OCI-LY7 (cell line): Measurements from ENCODE around the gene GPLD1. TPM values are rescaled to one million over a fixed set of nuclear protein-coding genes. Genes with fewer than 3 reads are reported as not detected.

Source experiments
- BruUV-seq: library from RNA; stranded (reverse); fragments of 400-500 nt; replicated peaks from 2 replicates; lab custom pipeline; 2021; lab: Mats Ljungman, UMichigan
- CTCF ChIA-PET: fragments of 300-600 bp; sonication (Branson Sonifier 250); formaldehyde crosslinking; loops from one replicate; lab custom pipeline; 2022; ENCODE audit warnings: antibody characterized with exemption; ENCODE audit not compliant: unreplicated experiment; lab: Charles Lee
- POLR2A ChIA-PET: fragments of 300-600 bp; sonication (Branson Sonifier 250); formaldehyde crosslinking; loops from one replicate; lab custom pipeline; 2022; ENCODE audit warnings: antibody characterized with exemption; lab: Charles Lee
- DNase-seq: peaks from one replicate; pipeline ENCODE4 v3.0.0-alpha.2; 2015; ENCODE audit warnings: low spot score
- H2AFZ ChIP-seq: fragments of 200-600 bp; sonication (generic), shearing (Covaris generic); 2 replicates; pipeline ENCODE4 v1.6.1; 2014; ENCODE audit warnings: mild to moderate bottlenecking, antibody characterized with exemption, low read length, moderate library complexity
- H3K27ac ChIP-seq: fragments of 200-600 bp; sonication (generic); 2 replicates; pipeline ENCODE4 v1.5.1; 2014; ENCODE audit warnings: mixed run types, low read depth, mild to moderate bottlenecking, moderate library complexity, low read length, inconsistent platforms; ENCODE audit not compliant: poor library complexity, severe bottlenecking
- H3K36me3 ChIP-seq: fragments of 200-600 bp; sonication (generic); 2 replicates; pipeline ENCODE4 v1.6.1; 2014; ENCODE audit warnings: mild to moderate bottlenecking, antibody characterized with exemption, low read length, moderate library complexity, mixed read lengths; ENCODE audit not compliant: insufficient read depth
- H3K4me1 ChIP-seq: fragments of 200-600 bp; sonication (generic); 2 replicates; pipeline ENCODE4 v1.5.1; 2014; ENCODE audit warnings: mild to moderate bottlenecking, low read length; ENCODE audit not compliant: insufficient read depth, poor library complexity, severe bottlenecking
- H3K4me2 ChIP-seq: fragments of 200-600 bp; sonication (generic); 2 replicates; pipeline ENCODE4 v1.6.1; 2014; ENCODE audit warnings: mild to moderate bottlenecking, low read length
- H3K4me3 ChIP-seq: fragments of 200-600 bp; sonication (generic); 2 replicates; pipeline ENCODE4 v1.5.1; 2014; ENCODE audit warnings: mild to moderate bottlenecking, low read depth, low read length; ENCODE audit not compliant: poor library complexity, severe bottlenecking
- H3K79me2 ChIP-seq: fragments of 200-600 bp; sonication (generic); 2 replicates; pipeline ENCODE4 v1.6.1; 2016; ENCODE audit warnings: low read depth, mild to moderate bottlenecking, low read length, moderate library complexity, mixed read lengths; ENCODE audit not compliant: insufficient read depth
- H3K9me2 ChIP-seq: fragments of 200-600 bp; sonication (generic); 2 replicates; pipeline ENCODE4 v1.6.1; 2016; ENCODE audit warnings: mild to moderate bottlenecking, low read length, mixed read lengths; ENCODE audit not compliant: insufficient read depth
- H3K9me3 ChIP-seq: fragments of 200-600 bp; sonication (generic); 2 replicates; pipeline ENCODE4 v1.6.1; 2014; ENCODE audit warnings: mild to moderate bottlenecking, mixed run types, low read length, mixed read lengths
- H4K20me1 ChIP-seq: fragments of 200-600 bp; sonication (generic); 2 replicates; pipeline ENCODE4 v1.6.1; 2014; ENCODE audit warnings: mild to moderate bottlenecking, antibody characterized with exemption, low read length, moderate library complexity, mixed read lengths; ENCODE audit not compliant: insufficient read depth
- CTCF ChIP-seq: fragments of 200-600 bp; sonication (generic); conservative IDR thresholded peaks from 2 replicates; pipeline ENCODE4 v1.5.1; 2014; ENCODE audit warnings: mild to moderate bottlenecking, antibody characterized with exemption, low read length, moderate library complexity, mixed read lengths
- EZH2phosphoT487 ChIP-seq: fragments of 200-600 bp; sonication (generic); IDR thresholded peaks from 2 replicates; pipeline ENCODE4 v1.6.1; 2018; ENCODE audit warnings: low read depth, borderline replicate concordance, mild to moderate bottlenecking, mixed run types, antibody characterized with exemption, low read length, moderate library complexity, mixed read lengths
- intact Hi-C: fragments of 100-400 bp; cut with micrococcal nuclease; formaldehyde crosslinking; loops from one replicate; pipeline ENCODE4 v1.10.0; 2022; ENCODE audit not compliant: unreplicated experiment
- total RNA-seq, 2 experiments: library from RNA; depleted of rRNA in 1 of 2; stranded (reverse); fragments of >200 nt in 1 of 2; shearing (Covaris generic) in 1 of 2; gene quantifications; 2 replicates each; pipeline ENCODE4 v1.2.3, GENCODE V29; 2014 to 2022

Gene GPLD1
- total RNA-seq, 2 experiments from 2014 or later: 55.6 to 60.7 TPM

GRCh38 chr6:24520929-24521546, 31.7 kb upstream of the GPLD1 start:
- H3K36me3 ChIP-seq: peaks cover 46% of the 10 kb centered on the region
- DNase-seq: peak; percentile 80
- peaks cover 79% of the 10 kb centered on the region for H3K4me1 ChIP-seq
- H3K4me3 ChIP-seq: peak overlapping the region; percentile 20
- H3K4me2 ChIP-seq: peak overlapping the region; percentile 57
- intact Hi-C loops: loop anchor here (5.0 kb wide), 2 partner anchors 89 to 256 kb away; no protein-coding TSS in a partner anchor
- peak overlapping the region; percentile 98 for H3K27ac ChIP-seq
- H3K79me2 ChIP-seq: peaks cover 35% of the 10 kb centered on the region
- peak; percentile 95 for TF ChIP-seq CTCF
- no peak for TF ChIP-seq EZH2phosphoT487
- ChIA-PET CTCF (interaction anchor here (0.6 to 3.6 kb wide), 4 partner anchors 20 to 90 kb away, joined by 3 to 41 read pairs (median 5); partner anchors contain the start of gene ALDH5A1), POLR2A (interaction anchor here (0.7 to 18.0 kb wide), 5 partner anchors 9 to 43 kb away, joined by 3 to 586 read pairs (median 4); partner anchors contain the start of gene ALDH5A1)
- BruUV-seq: no TSS peak
- H4K20me1 ChIP-seq: peaks cover 11% of the 10 kb centered on the region; the same call in 1 of the 2 replicates
- H3K9me2 ChIP-seq: no peaks in the 10 kb centered on the region
- H3K9me3 ChIP-seq: no peaks in the 10 kb centered on the region
- peak overlapping the region; percentile 35; the same call in 1 of the 2 replicates for H2AFZ ChIP-seq

GRCh38 chr6:24517659-24518543, 28.5 kb upstream of the GPLD1 start:
- BruUV-seq: no TSS peak
- H3K27ac ChIP-seq: peak overlapping the region; percentile 98

More at GRCh38 chr6:24517659-24518543, 28.5 kb upstream of the GPLD1 start:
- peak; percentile 89 for DNase-seq
- Histone ChIP-seq H3K9me2 (no peaks in the 10 kb centered on the region), H4K20me1 (no peaks in the 10 kb centered on the region), H3K4me3 (peak overlapping the region; percentile 54), H3K9me3 (no peaks in the 10 kb centered on the region), H3K4me1 (peaks cover 91% of the 10 kb centered on the region), H2AFZ (no peak overlapping the region), H3K4me2 (peak overlapping the region; percentile 84), H3K79me2 (peaks cover 3% of the 10 kb centered on the region; the same call in 1 of the 2 replicates), H3K36me3 (peaks cover 40% of the 10 kb centered on the region)
- ChIA-PET POLR2A (interaction anchor here (0.6 to 18.0 kb wide), 5 partner anchors 22 to 1519 kb away, joined by 3 to 586 read pairs (median 4); partner anchors contain the start of gene ALDH5A1), CTCF (interaction anchor here (0.5 to 2.8 kb wide), 4 partner anchors 17 to 29 kb away, joined by 3 to 15 read pairs (median 6); partner anchors contain the start of gene GPLD1)
- TF ChIP-seq EZH2phosphoT487 (no peak), CTCF (no peak)
- intact Hi-C loops: loop anchor here (1.0 to 10.0 kb wide), 3 partner anchors 19 to 1847 kb away; partner anchors contain the start of gene BTN3A2
